Caco-2 (cell line): ENCODE data around the gene ATOH8. TPM values are rescaled to one million over a fixed set of nuclear protein-coding genes. Genes with fewer than 3 reads are reported as not detected.

ENCODE experiments used
- BruUV-seq: library from RNA; stranded (reverse); fragments of 400-500 nt; replicated peaks from 2 replicates; lab custom pipeline; 2021; lab: Mats Ljungman, UMichigan
- CTCF ChIA-PET: fragments of 300-600 bp; sonication (Branson Sonifier 250); formaldehyde crosslinking; loops from one replicate; lab custom pipeline; 2022; ENCODE audit warnings: antibody characterized with exemption; lab: Charles Lee
- POLR2A ChIA-PET: fragments of 300-600 bp; sonication (Branson Sonifier 250); formaldehyde crosslinking; loops from one replicate; lab custom pipeline; 2022; ENCODE audit warnings: antibody characterized with exemption; lab: Charles Lee
- DNase-seq, 2 experiments: peaks; one replicate each; pipeline versions ENCODE4 v3.0.0 to v3.0.0-alpha.2; 2020 to 2022
- H3K27me3 ChIP-seq: replicated peaks from 2 replicates; pipeline ENCODE4 v1.6.0; 2011; ENCODE audit warnings: low read length; ENCODE audit not compliant: control insufficient read depth, insufficient read depth
- H3K36me3 ChIP-seq: 2 replicates; pipeline ENCODE4 v1.5.1; 2011; ENCODE audit warnings: low read length; ENCODE audit not compliant: control insufficient read depth, insufficient read depth
- H3K4me1 ChIP-seq: fragments of 250-450 bp; sonication (Bioruptor Pico); 2 replicates; pipeline ENCODE4 v1.5.1; 2020; ENCODE audit warnings: mild to moderate bottlenecking
- H3K4me3 ChIP-seq: 2 replicates; pipeline ENCODE4 v1.5.1; 2011; ENCODE audit warnings: low read depth, mild to moderate bottlenecking, control low read depth, low read length
- H3K9me3 ChIP-seq: fragments of 250-450 bp; sonication (Bioruptor Pico); 2 replicates; pipeline ENCODE4 v1.5.1; 2020; ENCODE audit warnings: mild to moderate bottlenecking, moderate library complexity
- H3K27ac Mint-ChIP-seq: one replicate; pipeline ENCODE4 v1.8.0; 2022; ENCODE audit warnings: mixed read lengths; ENCODE audit not compliant: unreplicated experiment
- H3K27me3 Mint-ChIP-seq: one replicate; pipeline ENCODE4 v1.8.0; 2022; ENCODE audit warnings: mixed read lengths; ENCODE audit not compliant: insufficient read depth, unreplicated experiment
- H3K36me3 Mint-ChIP-seq: one replicate; pipeline ENCODE4 v1.8.0; 2022; ENCODE audit warnings: mild to moderate bottlenecking, mixed read lengths; ENCODE audit not compliant: insufficient read depth, unreplicated experiment
- H3K4me1 Mint-ChIP-seq: one replicate; pipeline ENCODE4 v1.8.0; 2022; ENCODE audit warnings: low read depth, mixed read lengths; ENCODE audit not compliant: unreplicated experiment
- H3K4me3 Mint-ChIP-seq: one replicate; pipeline ENCODE4 v1.8.0; 2022; ENCODE audit warnings: mild to moderate bottlenecking, moderate library complexity, mixed read lengths; ENCODE audit not compliant: unreplicated experiment
- H3K9me3 Mint-ChIP-seq: one replicate; pipeline ENCODE4 v1.8.0; 2022; ENCODE audit warnings: mixed read lengths; ENCODE audit not compliant: unreplicated experiment
- CTCF ChIP-seq, 2 experiments: fragments of 200-600 bp in 1 of 2; IDR thresholded peaks; 1 replicate in 1 of 2; 2 replicates in 1 of 2; pipeline versions ENCODE4 v1.5.1 to v1.8.0; 2011 to 2022; ENCODE audit warnings: antibody characterized with exemption in 1 of 2, control low read depth in 1 of 2, inconsistent platforms in 1 of 2, low read depth in 1 of 2, low read length in 1 of 2, mild to moderate bottlenecking in 1 of 2, moderate library complexity in 1 of 2; ENCODE audit not compliant: insufficient read depth in 1 of 2, severe bottlenecking in 1 of 2, unreplicated experiment in 1 of 2
- intact Hi-C: fragments of 100-400 bp; cut with micrococcal nuclease; formaldehyde crosslinking; loops from one replicate; pipeline ENCODE4 v1.10.0; 2022; ENCODE audit not compliant: unreplicated experiment
- total RNA-seq: library from RNA; stranded (reverse); gene quantifications from 2 replicates; pipeline ENCODE4 v1.2.3, GENCODE V29; 2022

Gene ATOH8
- total RNA-seq, 1 experiment from 2014 or later, result not detected

GRCh38 chr2:85790032-85790431 lies 36.2 kb downstream of the ATOH8 start:
- Mint-ChIP-seq H3K27me3 (peaks cover 22% of the 10 kb centered on the region), H3K36me3 (no peaks in the 10 kb centered on the region), H3K9me3 (no peaks in the 10 kb centered on the region), H3K27ac (no peak overlapping the region), H3K4me1 (peaks cover 6% of the 10 kb centered on the region), H3K4me3 (no peak overlapping the region)
- Histone ChIP-seq H3K4me1 (no peaks in the 10 kb centered on the region), H3K27me3 (no peaks in the 10 kb centered on the region), H3K4me3 (no peak overlapping the region), H3K9me3 (no peaks in the 10 kb centered on the region), H3K36me3 (no peaks in the 10 kb centered on the region)
- BruUV-seq, result no TSS peak
- intact Hi-C loops, result no loop called here
- ChIA-PET POLR2A (no interaction called here), CTCF (no interaction called here)
- no peak for TF ChIP-seq CTCF (IDR thresholded peaks at IDR 0.05; ENCODE audit: insufficient read depth in 1 of 2, low read depth in 1 of 2, low read length in 1 of 2, severe bottlenecking in 1 of 2, unreplicated experiment in 1 of 2)
- DNase-seq, result no peak

- H3K9me3 Mint-ChIP-seq, result no peaks in the 10 kb centered on the region
- intact Hi-C loops, result no loop called here
- CTCF ChIA-PET, result no interaction called here
Observed at GRCh38 chr2:85790499-85791188, 36.9 kb downstream of the ATOH8 start.

More at GRCh38 chr2:85790499-85791188, 36.9 kb downstream of the ATOH8 start:
- H3K4me1 ChIP-seq, result no peaks in the 10 kb centered on the region
- no peaks in the 10 kb centered on the region for H3K9me3 ChIP-seq
- no peak for DNase-seq
- H3K4me1 Mint-ChIP-seq, result peaks cover 6% of the 10 kb centered on the region
- H3K27ac Mint-ChIP-seq, result no peak overlapping the region
- no peak overlapping the region for H3K4me3 ChIP-seq
- no peak for TF ChIP-seq CTCF (IDR thresholded peaks at IDR 0.05; ENCODE audit: insufficient read depth in 1 of 2, low read depth in 1 of 2, low read length in 1 of 2, severe bottlenecking in 1 of 2, unreplicated experiment in 1 of 2)
- H3K27me3 Mint-ChIP-seq, result peaks cover 22% of the 10 kb centered on the region
- BruUV-seq, result no TSS peak
- no peaks in the 10 kb centered on the region for H3K27me3 ChIP-seq
- H3K4me3 Mint-ChIP-seq, result no peak overlapping the region
- H3K36me3 ChIP-seq, result no peaks in the 10 kb centered on the region
- POLR2A ChIA-PET, result no interaction called here
- no peaks in the 10 kb centered on the region for H3K36me3 Mint-ChIP-seq
